Ovary (tissue), 9 donors: ENCODE data around the gene NME2. TPM values are rescaled to one million over a fixed set of nuclear protein-coding genes. Genes with fewer than 3 reads are reported as not detected.

Experiments used
- DNase-seq, 5 donors: peaks; one replicate each; pipeline ENCODE4 v3.0.0-alpha.2; 2019 to 2020
- H3K27ac ChIP-seq, 2 donors: fragments of 200-600 bp; one replicate each; pipeline versions ENCODE4 v1.5.1 to v1.8.0; 2019 to 2022
- H3K27me3 ChIP-seq: fragments of 200-600 bp; one replicate; pipeline ENCODE4 v1.8.0; 2022
- H3K36me3 ChIP-seq: fragments of 200-600 bp; sonication (generic); one replicate; pipeline ENCODE4 v1.5.1; 2019
- H3K4me1 ChIP-seq: one replicate; pipeline ENCODE4 v1.8.1; 2013; ENCODE audit warnings: mild to moderate bottlenecking, moderate library complexity; ENCODE audit not compliant: insufficient read depth
- H3K4me3 ChIP-seq: fragments of 200-600 bp; sonication (generic); one replicate; pipeline ENCODE4 v1.5.1; 2017
- H3K9me3 ChIP-seq, 2 donors: fragments of 200-600 bp in 1 of 2; sonication (generic) in 1 of 2; one replicate each; pipeline versions ENCODE4 v1.5.1 to v1.8.1; 2013 to 2019; ENCODE audit warnings: mild to moderate bottlenecking in 1 of 2, moderate library complexity in 1 of 2
- EP300 ChIP-seq: sonication (generic); formaldehyde crosslinking; IDR thresholded peaks from one replicate; pipeline ENCODE4 v1.6.1; 2017; ENCODE audit warnings: antibody characterized with exemption
- POLR2A ChIP-seq: fragments of 450-650 bp; IDR thresholded peaks from one replicate; pipeline ENCODE4 v1.6.1; 2017; ENCODE audit warnings: antibody characterized with exemption, mild to moderate bottlenecking, moderate library complexity
- WGBS, 3 donors: extraction: QIAGEN DNeasy Blood & Tissue Kit in 1 of 3; methylation state at CpG; one replicate each; pipeline versions ENCODE4 v1.1.5 to v1.1.7; 2013 to 2017; 5-methylcytosine and 5-hydroxymethylcytosine counted together
- intact Hi-C, 4 donors: fragments of 100-400 bp; cut with DNase I; formaldehyde crosslinking; loops; one replicate each; pipeline versions ENCODE4 v1.11.0 to v1.15.1; 2022 to 2023
- polyA plus RNA-seq, 2 donors: library from polyadenylated mRNA; stranded (reverse); fragments of 200-250 nt in 1 of 2; fragments of 350-450 nt in 1 of 2; fragmentation: Illumina TruSeq in 1 of 2; extraction: RNeasy Lipid Tissue Mini Kit (QIAGEN cat#74804) in 1 of 2; gene quantifications; one replicate each; pipeline ENCODE4 v1.2.3, GENCODE V29; 2013 to 2014
- total RNA-seq, 7 donors: library from RNA; depleted of rRNA in 2 of 7; stranded (reverse); fragments of >200 nt in 2 of 7; fragmentation: NEBNext Ultra II Directional in 3 of 7; extraction: Animal tissue kit (Norgen Biotek cat#: 25700) in 3 of 7; gene quantifications; one replicate each; pipeline versions ENCODE4 v1.1.0 to v1.2.4, GENCODE V29; 2016 to 2023
- TF ChIP-seq, protein P1 (sequence below), 3 donors: fragments of 450-650 bp in 2 of 3; fragments of 200-600 bp in 1 of 3; IDR thresholded peaks; one replicate each; pipeline versions ENCODE4 v1.5.1 to v1.8.0; 2016 to 2022; ENCODE audit warnings: antibody characterized with exemption in 3 of 3, mild to moderate bottlenecking in 1 of 3
- donor health status: DM: no; HTN: no; CAD: no; lungs with moderate emphysema.
- donor health status: DM: no; HTN: no; CAD: no.
- donor health status: Bipolar disorder and iron deficiency.
- donor health status: DM: yes; HTN: yes; CAD: no.
- donor health status: DM: no; HTN: no; CAD: no.
- donor health status: DM: yes; HTN: yes; CAD: no.

Gene NME2
- total and polyA plus RNA-seq, 9 donors: 376 to 717 (median 502) TPM

GRCh38 chr17:51188271-51188833 lies 22.1 kb downstream of the NME2 start:
- intact Hi-C loops: loop anchor here in 1 of 4 donors (10.0 kb wide), 1 partner anchor 56 kb away; no protein-coding TSS in a partner anchor
- Histone ChIP-seq H3K27me3 (no peaks in the 10 kb centered on the region), H3K4me1 (peaks cover 5% of the 10 kb centered on the region), H3K4me3 (no peak overlapping the region), H3K27ac (peak overlapping the region in 1 of 2 donors; percentile 34), H3K9me3 (no peaks in the 10 kb centered on the region), H3K36me3 (no peaks in the 10 kb centered on the region)
- no peak for DNase-seq
- WGBS, 3 donors: 55 to 57% (median 56%) methylated on average over 9 of the region's 9 CpGs
- TF ChIP-seq POLR2A (no peak), EP300 (no peak)
- TF ChIP-seq, protein P1, sequence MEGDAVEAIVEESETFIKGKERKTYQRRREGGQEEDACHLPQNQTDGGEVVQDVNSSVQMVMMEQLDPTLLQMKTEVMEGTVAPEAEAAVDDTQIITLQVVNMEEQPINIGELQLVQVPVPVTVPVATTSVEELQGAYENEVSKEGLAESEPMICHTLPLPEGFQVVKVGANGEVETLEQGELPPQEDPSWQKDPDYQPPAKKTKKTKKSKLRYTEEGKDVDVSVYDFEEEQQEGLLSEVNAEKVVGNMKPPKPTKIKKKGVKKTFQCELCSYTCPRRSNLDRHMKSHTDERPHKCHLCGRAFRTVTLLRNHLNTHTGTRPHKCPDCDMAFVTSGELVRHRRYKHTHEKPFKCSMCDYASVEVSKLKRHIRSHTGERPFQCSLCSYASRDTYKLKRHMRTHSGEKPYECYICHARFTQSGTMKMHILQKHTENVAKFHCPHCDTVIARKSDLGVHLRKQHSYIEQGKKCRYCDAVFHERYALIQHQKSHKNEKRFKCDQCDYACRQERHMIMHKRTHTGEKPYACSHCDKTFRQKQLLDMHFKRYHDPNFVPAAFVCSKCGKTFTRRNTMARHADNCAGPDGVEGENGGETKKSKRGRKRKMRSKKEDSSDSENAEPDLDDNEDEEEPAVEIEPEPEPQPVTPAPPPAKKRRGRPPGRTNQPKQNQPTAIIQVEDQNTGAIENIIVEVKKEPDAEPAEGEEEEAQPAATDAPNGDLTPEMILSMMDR (IDR thresholded peaks at IDR 0.05): no peak

- Histone ChIP-seq H3K4me3 (no peak overlapping the region), H3K27me3 (no peaks in the 10 kb centered on the region), H3K36me3 (no peaks in the 10 kb centered on the region), H3K9me3 (no peaks in the 10 kb centered on the region), H3K27ac (no peak overlapping the region), H3K4me1 (peaks cover 5% of the 10 kb centered on the region)
- DNase-seq: no peak
- intact Hi-C loops: loop anchor here in 1 of 4 donors (10.0 kb wide), 1 partner anchor 56 kb away; no protein-coding TSS in a partner anchor
- TF ChIP-seq, protein P1 (IDR thresholded peaks at IDR 0.05): no peak
- no peak for TF ChIP-seq POLR2A
- TF ChIP-seq EP300: no peak
Observed at GRCh38 chr17:51189162-51189561, 23.0 kb downstream of the NME2 start.

DNA sequence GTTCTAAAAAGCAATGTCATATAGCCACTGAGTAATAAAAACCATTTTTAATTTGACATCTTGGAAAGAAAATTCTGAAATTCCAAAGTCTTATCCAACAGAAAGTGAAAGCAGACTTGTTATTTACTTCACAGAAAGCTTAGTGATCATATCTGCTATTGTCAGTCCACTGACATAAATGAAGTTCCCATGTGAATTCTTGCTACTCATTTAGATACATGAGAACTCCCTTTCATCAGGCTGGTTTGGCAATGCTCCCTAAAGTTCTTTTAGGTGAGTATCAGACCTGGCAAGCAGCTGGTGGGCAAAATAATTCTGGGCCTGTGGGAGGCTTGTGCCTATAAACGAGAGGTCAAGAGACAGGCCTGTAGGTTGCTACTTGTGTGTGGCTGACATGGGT lies 23.4 kb downstream of the NME2 start:
- Histone ChIP-seq H3K27me3 (no peaks in the 10 kb centered on the region), H3K9me3 (no peaks in the 10 kb centered on the region), H3K4me1 (peaks cover 5% of the 10 kb centered on the region), H3K27ac (no peak overlapping the region), H3K4me3 (no peak overlapping the region), H3K36me3 (no peaks in the 10 kb centered on the region)
- no peak for DNase-seq
- intact Hi-C loops: loop anchor here in 1 of 4 donors (10.0 kb wide), 1 partner anchor 55 kb away; no protein-coding TSS in a partner anchor
- no peak for TF ChIP-seq POLR2A
- TF ChIP-seq, protein P1 (IDR thresholded peaks at IDR 0.05): no peak
- TF ChIP-seq EP300: no peak
- WGBS, 3 donors: 28 to 41% (median 38%) methylated on average over 1 of the region's 1 CpG

GRCh38 chr17:51191895-51192294 lies 25.7 kb downstream of the NME2 start:
- no peak overlapping the region for H3K27ac ChIP-seq
- 76 to 87% (median 83%) methylated on average over 2 of the region's 2 CpGs for WGBS, 3 donors
- intact Hi-C loops: no loop called here

More at GRCh38 chr17:51191895-51192294, 25.7 kb downstream of the NME2 start:
- TF ChIP-seq POLR2A (no peak), EP300 (no peak)
- TF ChIP-seq, protein P1 (IDR thresholded peaks at IDR 0.05): no peak
- Histone ChIP-seq H3K36me3 (no peaks in the 10 kb centered on the region), H3K4me3 (no peak overlapping the region), H3K4me1 (peaks cover 5% of the 10 kb centered on the region), H3K27me3 (no peaks in the 10 kb centered on the region), H3K9me3 (no peaks in the 10 kb centered on the region)
- no peak for DNase-seq
